Measurements from ENCODE around the gene ARMH4.

The ARMH4 gene

GRCh38 chr14:58026219-58026618, 125.8 kb downstream of the ARMH4 start:
- DNase-seq = no peak

GRCh38 chr14:58014778-58015177, 137.2 kb downstream of the ARMH4 start:
- no peak for DNase-seq

GRCh38 chr14:58002618-58003017, 149.4 kb downstream of the ARMH4 start:
- DNase-seq = no peak

GRCh38 chr14:57999979-58000378, 152.0 kb downstream of the ARMH4 start:
- no peak for DNase-seq

- no peak for DNase-seq
These were observed 152.5 kb downstream of the ARMH4 start for GRCh38 chr14:57999471-57999870.

GRCh38 chr14:57998766-57999165, 153.2 kb downstream of the ARMH4 start:
- no peak for DNase-seq

- no peak for DNase-seq
These were observed 160.7 kb downstream of the ARMH4 start for GRCh38 chr14:57991353-57991752.

GRCh38 chr14:57988445-57988844, 163.6 kb downstream of the ARMH4 start:
- no peak for DNase-seq

GRCh38 chr14:57987596-57988300, 164.3 kb downstream of the ARMH4 start:
- DNase-seq = no peak

GRCh38 chr14:57987051-57987450, 165.0 kb downstream of the ARMH4 start:
- DNase-seq = no peak

GRCh38 chr14:57982804-57983634, 169.0 kb downstream of the ARMH4 start:
- DNase-seq = no peak

- no peak for DNase-seq
These were observed 170.0 kb downstream of the ARMH4 start for GRCh38 chr14:57981817-57982560.

GRCh38 chr14:57979376-57980048, 172.5 kb downstream of the ARMH4 start:
- no peak for DNase-seq

- no peak for DNase-seq
These were observed 175.3 kb downstream of the ARMH4 start for GRCh38 chr14:57976701-57977100.

GRCh38 chr14:57974896-57975295, 177.1 kb downstream of the ARMH4 start:
- DNase-seq = no peak

- no peak for DNase-seq
These were observed 181.4 kb downstream of the ARMH4 start for GRCh38 chr14:57970594-57970993.

GRCh38 chr14:57970175-57970574, 181.8 kb downstream of the ARMH4 start:
- no peak for DNase-seq

- no peak for DNase-seq
These were observed 188.9 kb downstream of the ARMH4 start for GRCh38 chr14:57963071-57963470.

- DNase-seq = no peak
These were observed 189.5 kb downstream of the ARMH4 start for GRCh38 chr14:57962325-57963035.

- no peak for DNase-seq
These were observed 190.3 kb downstream of the ARMH4 start for GRCh38 chr14:57961786-57962060.

GRCh38 chr14:57960946-57961785, 190.8 kb downstream of the ARMH4 start:
- DNase-seq = no peak

- no peak for DNase-seq
These were observed 194.6 kb downstream of the ARMH4 start for GRCh38 chr14:57957441-57957840.
